ENCODE data around the gene PTPN13.
"Not testable (repeated sequence)": the region's sequence is repeated elsewhere in the genome, so short reads cannot be mapped to it uniquely, and the experiment has no call there.

Gene PTPN13

DNA sequence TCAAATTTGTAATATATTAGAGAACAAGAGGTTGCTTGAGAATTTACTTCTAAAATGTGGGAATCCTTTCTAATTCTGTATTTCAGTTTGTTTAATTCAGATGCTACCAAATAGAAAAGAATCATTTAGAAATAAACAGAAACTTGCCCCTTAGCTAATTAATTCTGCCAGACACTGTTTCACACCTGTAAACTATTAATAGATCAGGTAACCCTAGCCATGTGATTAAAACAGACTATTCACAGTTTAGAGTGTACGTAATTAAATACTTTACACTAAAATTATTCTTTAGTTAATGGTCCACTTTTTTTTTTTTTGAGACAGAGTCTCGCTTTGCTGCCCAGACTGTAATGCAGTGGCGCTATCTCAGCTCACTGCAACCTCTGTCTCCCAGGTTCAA lies 124.0 kb downstream of the PTPN13 start:
- no peak for DNase-seq

DNA sequence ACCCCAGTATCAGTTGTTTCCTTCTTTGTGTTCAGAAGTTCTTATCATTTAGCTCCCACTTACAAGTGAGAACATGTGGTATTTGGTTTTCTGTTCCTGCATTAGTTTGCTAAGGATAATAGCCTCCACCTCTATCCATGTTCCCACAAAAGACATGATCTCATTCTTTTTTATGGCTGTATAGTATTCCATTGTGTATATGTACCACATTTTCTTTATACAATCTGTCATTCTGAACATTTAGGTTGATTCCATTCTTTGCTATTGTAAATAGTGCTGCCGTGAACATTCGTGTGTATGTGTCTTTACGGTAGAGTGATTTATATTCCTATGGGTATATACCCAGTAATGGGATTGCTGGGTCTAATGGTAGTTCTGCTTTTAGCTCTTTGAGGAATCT lies 125.0 kb downstream of the PTPN13 start:
- not testable (repeated sequence) for DNase-seq

DNA sequence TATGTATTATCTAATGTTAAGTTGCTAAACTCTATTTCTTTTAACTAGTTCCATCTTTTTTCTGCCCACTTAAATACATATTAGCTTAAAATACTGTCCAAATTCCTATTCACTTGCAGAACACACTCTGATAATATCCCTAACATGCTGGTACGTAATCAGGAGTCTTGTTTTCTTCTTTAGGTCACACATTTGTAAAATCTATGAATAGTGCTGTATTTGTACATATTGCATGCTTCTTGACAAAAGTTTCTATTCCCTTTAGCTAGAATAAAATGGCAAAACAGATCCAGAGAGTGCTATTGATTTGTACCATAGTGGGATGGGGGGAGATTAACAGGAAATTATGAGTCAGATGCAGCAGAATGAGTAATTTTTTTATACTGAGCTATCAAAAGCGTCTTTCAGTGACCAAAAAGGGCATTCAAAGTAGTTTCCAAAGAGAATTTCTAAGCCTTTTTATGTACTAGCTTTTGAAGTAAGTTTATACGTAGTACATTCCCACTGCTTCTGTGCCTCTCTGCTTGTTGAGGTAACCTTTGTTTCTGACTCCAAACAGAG lies 126.5 kb downstream of the PTPN13 start:
- DNase-seq, result no peak

DNA sequence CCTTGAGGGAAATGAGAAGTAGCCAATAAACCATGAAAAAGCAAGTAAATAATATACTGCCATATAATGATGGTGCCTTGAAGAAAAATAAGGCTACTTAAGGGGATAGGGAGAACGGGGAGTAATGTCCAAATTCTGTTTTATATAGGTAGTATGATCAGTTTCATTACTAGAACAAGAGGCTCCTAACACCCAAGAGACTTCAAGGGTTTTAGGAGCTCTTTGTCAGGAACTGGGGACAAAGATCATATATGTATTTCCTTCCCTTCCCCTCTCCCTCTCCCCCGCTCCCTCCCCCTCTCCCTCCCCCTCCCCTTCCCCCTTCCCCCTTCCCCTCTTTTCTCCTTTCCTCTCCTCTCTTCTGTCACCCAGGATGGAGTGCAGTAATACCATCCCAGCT lies 127.3 kb downstream of the PTPN13 start:
- no peak for DNase-seq

DNA sequence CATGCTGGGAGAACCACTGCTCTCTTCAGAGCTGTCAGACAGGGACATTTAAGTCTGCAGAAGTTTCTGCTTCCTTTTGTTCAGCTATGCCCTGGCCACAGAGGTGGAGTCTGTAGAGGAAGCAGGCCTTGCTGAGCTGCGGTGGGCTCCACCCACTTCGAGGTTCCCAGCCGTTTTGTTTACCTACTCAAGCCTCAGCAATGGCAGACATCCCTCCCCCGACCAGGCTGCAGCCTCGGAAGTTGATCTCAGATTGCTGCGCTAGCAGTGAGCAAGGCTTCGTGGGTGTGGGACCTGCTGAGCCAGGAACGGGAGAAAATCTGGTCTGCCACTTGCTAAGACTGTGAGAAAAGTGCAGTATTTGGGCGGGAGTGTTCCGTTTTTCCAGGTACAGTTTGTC lies 136.2 kb downstream of the PTPN13 start:
- no peak for DNase-seq

DNA sequence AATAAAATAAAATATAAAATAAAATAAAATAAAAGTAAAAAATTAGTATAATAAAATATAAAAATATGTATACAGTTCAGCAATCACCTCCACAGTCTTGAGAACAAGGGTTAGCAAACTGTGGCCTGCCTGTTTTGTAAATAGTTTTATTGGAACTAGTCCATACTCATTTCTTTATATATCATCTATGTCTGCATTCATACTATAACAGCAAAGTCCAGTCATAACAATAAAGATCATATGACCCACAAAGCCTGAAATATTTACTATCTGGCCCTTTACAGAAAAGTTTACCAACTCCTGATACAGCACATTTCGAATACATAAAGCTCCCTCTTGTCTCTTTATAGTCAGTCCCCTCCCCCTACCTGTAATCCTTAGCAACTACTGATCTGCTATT lies 143.1 kb downstream of the PTPN13 start:
- DNase-seq, result no peak

DNA sequence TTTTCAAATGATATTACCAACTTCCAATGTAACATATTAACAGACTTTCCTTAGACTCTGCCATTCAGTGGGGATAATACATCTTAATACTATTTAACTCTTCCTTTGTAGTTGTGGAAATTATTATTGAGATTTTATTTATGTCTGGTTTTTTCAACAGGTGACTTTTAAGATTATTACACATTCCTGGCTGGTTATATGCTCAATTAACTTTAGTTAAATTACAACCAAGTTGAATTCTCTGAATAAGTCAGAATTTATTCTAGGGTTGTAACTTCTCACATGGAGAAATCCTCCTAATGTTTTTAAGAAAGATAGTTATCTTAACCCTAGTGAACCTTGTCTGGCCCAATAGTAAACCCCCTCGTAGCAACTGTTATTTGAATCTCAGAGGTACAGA lies 147.7 kb downstream of the PTPN13 start:
- no peak for DNase-seq

DNA sequence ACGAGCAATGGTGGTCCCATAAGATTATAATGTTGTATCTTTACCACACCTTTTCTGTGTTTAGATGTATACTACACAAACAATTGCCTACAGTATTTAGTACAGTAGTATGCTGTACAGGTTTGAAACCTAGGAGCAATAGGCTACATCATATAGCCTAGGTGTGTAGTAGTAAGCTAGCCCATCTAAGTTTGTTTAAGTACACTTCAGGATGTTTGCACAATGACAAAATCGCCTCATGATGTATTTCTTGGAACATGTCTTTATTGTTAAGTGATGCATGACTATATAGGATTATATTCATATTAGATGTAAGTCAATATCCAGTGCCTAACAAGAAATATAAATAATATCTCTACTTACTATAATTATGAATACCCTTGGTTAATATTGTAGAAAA lies 150.5 kb downstream of the PTPN13 start:
- DNase-seq, result no peak

DNA sequence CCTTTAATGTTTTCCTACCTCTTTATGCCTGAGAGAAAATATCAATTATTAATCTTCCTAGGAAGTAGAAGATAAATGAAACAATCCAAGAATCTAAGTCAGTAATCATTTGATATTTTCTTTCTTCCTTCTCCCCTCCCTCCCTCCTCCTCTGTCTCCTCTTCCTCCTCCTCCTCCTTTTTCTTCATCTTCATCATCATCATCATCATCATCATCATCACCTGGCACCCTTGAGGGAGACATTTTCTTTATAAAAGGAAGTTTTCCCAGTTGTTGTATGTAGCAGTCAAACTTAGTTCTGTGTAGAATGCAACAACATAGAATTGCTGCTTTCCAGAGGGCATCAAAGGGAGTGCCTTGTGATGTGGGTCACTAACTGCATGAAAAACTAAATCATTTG lies 155.0 kb downstream of the PTPN13 start:
- DNase-seq, result no peak

DNA sequence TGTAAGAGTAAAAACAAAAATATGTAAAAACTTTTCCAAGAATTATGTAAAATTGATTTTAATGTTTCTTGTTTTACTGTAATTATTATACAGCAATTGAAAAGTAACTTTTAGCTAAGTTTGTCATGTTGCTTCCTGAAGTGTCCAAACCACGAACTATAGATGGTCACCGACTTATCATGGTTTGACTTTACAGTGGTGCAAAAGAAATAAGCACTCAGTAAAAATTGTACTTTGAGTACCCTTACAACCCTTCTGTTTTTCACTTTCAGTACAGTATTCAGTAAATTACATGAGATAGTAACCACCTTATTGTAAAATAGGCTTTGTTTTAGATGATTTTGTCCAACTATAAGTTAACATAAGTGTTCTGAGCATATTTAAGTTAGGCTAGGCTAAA lies 161.3 kb downstream of the PTPN13 start:
- no peak for DNase-seq

DNA sequence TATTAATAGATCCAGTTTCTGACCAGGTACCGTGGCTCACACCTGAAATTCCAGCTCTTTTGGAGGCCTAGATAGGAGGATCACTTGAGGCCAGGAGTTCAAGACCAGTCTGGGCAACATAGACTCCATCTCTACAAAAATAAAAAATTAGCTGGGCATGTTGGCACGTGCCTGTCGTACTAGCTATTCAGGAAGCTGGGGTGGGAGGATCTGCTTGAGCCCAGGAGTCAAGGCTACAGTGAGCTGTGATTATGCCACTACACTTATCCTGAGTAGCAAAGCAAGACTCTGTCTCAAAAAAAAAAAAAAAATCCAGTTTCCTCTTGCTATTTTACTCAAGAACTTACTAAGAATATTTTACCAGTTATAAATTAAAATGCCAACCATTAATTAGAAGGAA lies 163.4 kb downstream of the PTPN13 start:
- no peak for DNase-seq

DNA sequence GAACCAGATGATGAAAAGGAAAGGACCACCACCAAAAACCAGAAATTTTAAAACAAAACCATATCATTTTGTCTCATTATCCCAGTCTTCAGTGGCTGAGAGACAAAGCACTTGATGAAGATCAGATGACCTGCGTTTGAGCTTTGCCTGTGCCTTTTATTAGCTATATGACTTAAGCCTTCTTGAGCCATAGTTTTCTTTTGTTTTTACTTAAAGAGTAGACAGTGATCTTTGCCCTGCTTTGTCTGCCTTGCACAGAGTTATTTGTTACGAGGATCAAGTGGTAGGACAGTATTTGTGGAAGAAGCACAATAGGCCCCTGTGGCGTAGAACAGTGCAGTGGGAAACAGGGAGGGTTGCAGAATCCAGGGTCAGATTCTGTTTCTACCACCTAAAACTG lies 165.2 kb downstream of the PTPN13 start:
- DNase-seq, result no peak

DNA sequence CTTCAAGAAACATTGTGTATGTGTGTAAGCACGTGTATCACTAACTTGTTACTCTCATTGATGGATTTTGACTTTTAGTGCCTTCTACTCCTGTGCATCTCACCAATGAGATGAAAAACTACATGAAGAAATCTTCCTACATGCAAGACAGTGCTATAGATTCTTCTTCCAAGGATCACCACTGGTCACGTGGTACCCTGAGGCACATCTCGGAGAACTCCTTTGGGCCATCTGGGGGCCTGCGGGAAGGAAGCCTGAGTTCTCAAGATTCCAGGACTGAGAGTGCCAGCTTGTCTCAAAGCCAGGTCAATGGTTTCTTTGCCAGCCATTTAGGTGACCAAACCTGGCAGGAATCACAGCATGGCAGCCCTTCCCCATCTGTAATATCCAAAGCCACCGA lies 168.5 kb downstream of the PTPN13 start:
- no peak for DNase-seq

DNA sequence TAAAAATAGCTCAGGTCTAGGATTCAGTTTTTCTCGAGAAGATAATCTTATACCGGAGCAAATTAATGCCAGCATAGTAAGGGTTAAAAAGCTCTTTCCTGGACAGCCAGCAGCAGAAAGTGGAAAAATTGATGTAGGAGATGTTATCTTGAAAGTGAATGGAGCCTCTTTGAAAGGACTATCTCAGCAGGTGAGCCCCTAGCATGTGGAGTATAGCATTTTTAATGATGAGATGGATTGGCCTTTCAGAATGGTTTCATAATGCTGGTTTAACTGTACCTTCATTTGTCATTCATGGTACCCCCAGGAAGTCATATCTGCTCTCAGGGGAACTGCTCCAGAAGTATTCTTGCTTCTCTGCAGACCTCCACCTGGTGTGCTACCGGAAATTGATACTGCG lies 175.7 kb downstream of the PTPN13 start:
- no peak for DNase-seq

DNA sequence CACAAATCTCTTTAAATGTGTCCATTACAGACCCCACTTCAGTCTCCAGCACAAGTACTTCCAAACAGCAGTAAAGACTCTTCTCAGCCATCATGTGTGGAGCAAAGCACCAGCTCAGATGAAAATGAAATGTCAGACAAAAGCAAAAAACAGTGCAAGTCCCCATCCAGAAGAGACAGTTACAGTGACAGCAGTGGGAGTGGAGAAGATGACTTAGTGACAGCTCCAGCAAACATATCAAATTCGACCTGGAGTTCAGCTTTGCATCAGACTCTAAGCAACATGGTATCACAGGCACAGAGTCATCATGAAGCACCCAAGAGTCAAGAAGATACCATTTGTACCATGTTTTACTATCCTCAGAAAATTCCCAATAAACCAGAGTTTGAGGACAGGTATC lies 177.0 kb downstream of the PTPN13 start:
- no peak for DNase-seq

DNA sequence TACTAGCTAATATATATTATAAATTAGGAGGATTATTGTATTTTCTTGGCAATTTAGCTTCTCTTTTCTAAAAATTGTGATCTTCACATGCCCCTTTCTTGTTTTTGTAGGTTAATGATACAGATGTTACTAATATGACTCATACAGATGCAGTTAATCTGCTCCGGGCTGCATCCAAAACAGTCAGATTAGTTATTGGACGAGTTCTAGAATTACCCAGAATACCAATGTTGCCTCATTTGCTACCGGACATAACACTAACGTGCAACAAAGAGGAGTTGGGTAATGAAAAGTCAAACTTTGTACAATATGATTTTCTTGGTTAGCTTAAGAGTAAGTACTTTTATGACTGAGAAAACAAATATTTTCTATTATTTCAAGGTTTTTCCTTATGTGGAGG lies 180.9 kb downstream of the PTPN13 start:
- no peak for DNase-seq

DNA sequence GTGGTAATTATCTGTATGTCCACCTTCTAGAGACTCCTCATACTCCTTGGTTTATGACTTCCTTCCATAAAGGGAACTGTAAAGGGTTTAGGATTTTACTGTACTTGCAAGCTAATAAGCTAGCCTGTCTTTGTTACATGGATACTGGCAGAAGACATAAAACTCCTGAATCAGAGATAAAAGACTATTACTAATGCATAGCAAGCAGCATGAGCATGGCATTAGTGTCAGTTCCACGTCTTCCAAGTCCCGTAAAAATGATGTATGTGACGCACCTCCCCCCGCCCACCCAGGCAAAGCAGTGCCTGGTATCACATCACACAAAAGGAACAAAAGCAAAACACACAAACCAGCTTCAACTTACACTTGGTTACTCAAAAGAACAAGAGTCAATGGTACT lies 184.1 kb downstream of the PTPN13 start:
- no peak for DNase-seq

DNA sequence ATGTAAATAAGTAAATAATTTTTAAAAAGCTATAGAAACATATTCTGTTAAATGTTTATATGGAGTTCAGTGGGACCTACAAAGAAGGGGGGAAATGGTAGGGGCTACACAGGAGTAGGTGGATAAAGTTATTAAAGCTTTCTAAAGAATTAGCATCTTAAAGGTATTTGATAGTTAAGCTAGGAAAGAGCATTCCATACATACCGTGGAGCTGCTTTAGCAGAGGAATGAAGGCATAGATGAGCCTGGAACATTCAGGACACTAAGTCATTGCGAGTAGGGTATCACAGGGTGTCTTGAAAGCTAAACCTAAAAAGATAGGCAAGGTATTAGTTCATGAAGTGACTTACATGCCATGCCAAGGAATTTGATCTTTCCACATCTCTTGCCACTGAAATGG lies 194.7 kb downstream of the PTPN13 start:
- DNase-seq, result no peak

DNA sequence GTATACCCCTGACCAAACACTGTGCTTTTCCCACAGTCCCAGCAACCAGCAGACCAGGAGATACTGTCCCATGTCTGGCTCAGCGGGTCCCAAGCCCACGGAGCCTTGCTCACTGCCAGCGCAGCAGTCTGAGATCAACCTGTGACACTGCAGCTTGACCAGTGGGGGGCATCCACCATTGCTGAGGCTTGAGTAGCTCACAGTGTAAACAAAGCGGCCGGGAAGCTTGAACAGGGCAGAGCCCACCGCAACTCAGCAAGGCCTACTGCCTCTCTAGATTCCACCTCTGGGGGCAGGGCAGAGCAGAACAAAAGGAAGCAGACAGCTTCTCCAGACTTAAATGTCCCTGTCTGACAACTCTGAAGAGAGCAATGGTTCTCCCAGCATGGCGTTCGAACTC lies 197.0 kb downstream of the PTPN13 start:
- DNase-seq, result no peak

DNA sequence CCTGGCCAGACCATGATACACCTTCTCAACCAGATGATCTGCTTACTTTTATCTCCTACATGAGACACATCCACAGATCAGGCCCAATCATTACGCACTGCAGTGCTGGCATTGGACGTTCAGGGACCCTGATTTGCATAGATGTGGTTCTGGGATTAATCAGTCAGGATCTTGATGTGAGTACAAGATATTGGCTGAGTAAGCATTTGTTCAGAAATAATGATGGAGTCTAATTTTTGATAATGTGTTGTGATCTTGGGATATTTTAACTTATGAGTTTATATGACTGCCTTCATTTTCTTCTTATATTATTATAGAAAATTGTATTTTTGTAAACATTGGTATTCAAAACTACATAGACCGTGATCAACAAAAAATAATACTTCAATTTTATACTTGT lies 215.7 kb downstream of the PTPN13 start:
- no peak for DNase-seq

DNA sequence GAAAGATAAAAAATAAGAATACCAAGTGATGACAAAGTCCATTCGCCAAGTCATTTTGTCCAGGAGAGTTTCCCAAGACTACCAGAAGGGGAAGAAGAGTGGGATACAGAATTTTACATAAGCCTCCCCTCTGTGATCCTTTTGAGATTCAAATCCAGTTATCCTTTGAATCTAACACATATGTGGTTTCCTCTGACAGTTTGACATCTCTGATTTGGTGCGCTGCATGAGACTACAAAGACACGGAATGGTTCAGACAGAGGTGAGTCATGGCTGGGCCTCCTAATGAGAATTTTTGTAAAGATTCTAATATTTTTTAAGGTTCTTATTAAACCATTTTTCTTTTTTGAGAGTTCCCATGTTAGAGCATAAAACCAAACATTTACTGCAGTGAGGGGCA lies 216.7 kb downstream of the PTPN13 start:
- no peak for DNase-seq

DNA sequence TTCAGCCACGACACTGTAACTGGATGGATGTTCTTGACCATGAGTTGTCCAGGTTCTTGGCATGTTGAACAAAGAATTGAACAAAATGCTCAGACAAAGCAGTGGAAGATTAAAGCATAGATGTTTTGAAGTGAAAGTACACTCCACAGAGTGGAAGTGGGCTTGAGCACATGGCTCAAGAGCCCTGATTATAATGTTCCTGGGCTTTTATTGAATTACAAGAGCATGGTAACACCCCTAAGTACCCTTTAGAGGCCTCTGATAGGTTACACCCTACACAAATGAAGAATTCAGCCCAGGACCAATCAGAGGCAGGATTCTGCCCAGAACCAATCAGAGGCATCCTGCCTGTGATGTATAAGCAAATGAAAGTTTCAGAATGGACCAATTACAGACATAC lies 221.5 kb downstream of the PTPN13 start:
- no peak for DNase-seq

DNA sequence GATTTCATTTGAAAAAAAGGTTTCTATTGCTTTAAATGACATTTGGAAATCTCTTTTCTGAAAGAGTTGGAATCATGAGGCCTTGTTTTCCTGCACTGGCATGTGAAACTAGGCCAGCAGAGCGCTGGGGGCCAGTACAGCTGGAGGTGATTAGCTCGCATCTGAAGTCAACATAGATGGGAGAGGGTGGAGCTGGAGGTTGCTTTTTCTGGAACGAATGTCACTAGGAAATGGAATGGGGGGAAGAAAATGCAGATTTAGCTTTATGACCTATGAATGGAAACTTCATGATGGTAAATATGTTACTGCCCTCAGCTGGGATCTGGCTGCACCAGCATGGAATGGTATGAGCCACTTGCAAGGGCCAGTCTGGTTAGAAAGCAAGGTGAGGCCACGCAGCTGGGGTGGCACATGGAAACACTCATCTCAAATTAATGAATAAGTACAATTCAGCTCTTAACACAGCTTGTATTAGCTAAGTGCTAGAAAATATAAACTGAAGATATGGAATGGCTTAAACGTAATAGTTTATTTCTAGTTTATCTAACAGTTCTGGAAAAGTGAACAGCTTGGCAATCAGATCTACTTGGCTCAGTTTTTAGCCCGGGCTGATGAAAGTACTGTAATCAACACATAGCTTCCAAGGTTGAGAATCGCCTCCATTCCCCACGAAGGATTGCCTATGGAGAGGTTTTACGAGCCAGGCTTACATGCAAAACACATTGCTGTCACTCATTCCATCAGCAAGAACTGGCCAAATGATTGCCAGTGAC lies 222.6 kb downstream of the PTPN13 start:
- no peak for DNase-seq

DNA sequence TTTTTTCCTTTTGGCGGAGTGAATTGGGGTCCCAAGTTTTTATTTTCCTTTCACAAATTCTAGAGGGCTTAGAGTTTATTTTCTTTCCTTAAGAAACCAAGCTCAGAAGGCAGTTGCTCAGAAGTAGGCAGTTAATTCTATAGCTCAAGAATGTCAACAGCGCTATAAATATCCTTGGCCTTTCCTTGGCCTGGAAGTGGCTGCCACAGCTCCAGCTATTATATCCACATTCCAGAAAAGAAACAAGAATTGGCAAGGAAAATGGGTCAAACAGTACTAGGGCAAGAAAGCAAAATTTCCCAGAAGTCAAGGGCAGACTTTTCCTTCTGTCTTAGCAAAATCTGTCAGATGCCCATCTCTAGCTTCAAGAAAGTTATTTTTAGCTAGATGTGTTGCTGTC lies 224.1 kb downstream of the PTPN13 start:
- DNase-seq, result no peak

DNA sequence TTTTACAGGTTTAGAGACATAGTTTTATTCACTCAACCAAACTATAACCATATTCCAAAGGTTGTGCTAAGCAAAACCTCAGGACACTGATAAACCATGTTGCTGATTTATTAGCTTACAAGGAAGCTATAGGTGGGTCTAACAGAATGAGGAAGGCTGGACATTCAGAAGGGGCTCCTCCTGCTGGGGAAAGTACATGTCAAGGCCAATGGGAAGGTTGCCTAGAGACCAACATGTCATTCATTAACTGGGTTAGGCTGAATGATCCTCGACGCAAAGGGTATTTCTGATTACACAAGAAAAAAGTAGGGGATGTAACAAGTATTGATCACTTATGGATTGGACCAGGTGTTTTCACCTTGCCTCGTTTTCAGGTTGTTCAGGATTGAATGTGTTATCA lies 224.7 kb downstream of the PTPN13 start:
- no peak for DNase-seq
